Stimulated activated CD8-positive, alpha-beta memory T cell treated with anti-CD3 and anti-CD28 coated beads, Interleukin-12 subunit alpha, Interleukin-12 subunit beta, amount 100 ng/mL, for 1 hour (primary cell): Measurements from ENCODE around the gene TXNRD3.
"Not testable (repeated sequence)": the region's sequence is repeated elsewhere in the genome, so short reads cannot be mapped to it uniquely, and the experiment has no call there.

ENCODE experiments used
- DNase-seq: peaks from one replicate; pipeline ENCODE4 v3.0.0-alpha.2; 2020; ENCODE audit warnings: low read depth

TXNRD3 gene

GRCh38 chr3:126591515-126591914 lies 63.4 kb downstream of the TXNRD3 start:
- DNase-seq, result not testable (repeated sequence)

GRCh38 chr3:126582311-126582710 lies 72.6 kb downstream of the TXNRD3 start:
- DNase-seq, result no peak

GRCh38 chr3:126581569-126581968 lies 73.4 kb downstream of the TXNRD3 start:
- no peak for DNase-seq

GRCh38 chr3:126580746-126581145 lies 74.2 kb downstream of the TXNRD3 start:
- DNase-seq, result no peak

- DNase-seq, result no peak
Observed at GRCh38 chr3:126578702-126579101, 76.2 kb downstream of the TXNRD3 start.

- no peak for DNase-seq
Observed at GRCh38 chr3:126577261-126577660, 77.7 kb downstream of the TXNRD3 start.

GRCh38 chr3:126573492-126574117 lies 81.3 kb downstream of the TXNRD3 start:
- no peak for DNase-seq

- no peak for DNase-seq
Observed at GRCh38 chr3:126571078-126571477, 83.8 kb downstream of the TXNRD3 start.

GRCh38 chr3:126570103-126570541 lies 84.8 kb downstream of the TXNRD3 start:
- DNase-seq, result no peak

GRCh38 chr3:126569390-126569975 lies 85.4 kb downstream of the TXNRD3 start:
- DNase-seq, result no peak

GRCh38 chr3:126568776-126569342 lies 86.1 kb downstream of the TXNRD3 start:
- no peak for DNase-seq

- no peak for DNase-seq
Observed at GRCh38 chr3:126567696-126568438, 87.1 kb downstream of the TXNRD3 start.

- DNase-seq, result no peak
Observed at GRCh38 chr3:126562737-126563276, 92.1 kb downstream of the TXNRD3 start.

- no peak for DNase-seq
Observed at GRCh38 chr3:126558336-126559071, 96.4 kb downstream of the TXNRD3 start, which contains the start of gene C3orf22. Gene C3orf22, minus strand, starts transcription at chr3:126558932. Its CDS starts 5,542 bp downstream, at chr3:126553390.

GRCh38 chr3:126557761-126558160 lies 97.2 kb downstream of the TXNRD3 start:
- no peak for DNase-seq

- no peak for DNase-seq
Observed at GRCh38 chr3:126557415-126557745, 97.5 kb downstream of the TXNRD3 start.
